ENCODE measurements around the gene PRKD1.

DNA sequence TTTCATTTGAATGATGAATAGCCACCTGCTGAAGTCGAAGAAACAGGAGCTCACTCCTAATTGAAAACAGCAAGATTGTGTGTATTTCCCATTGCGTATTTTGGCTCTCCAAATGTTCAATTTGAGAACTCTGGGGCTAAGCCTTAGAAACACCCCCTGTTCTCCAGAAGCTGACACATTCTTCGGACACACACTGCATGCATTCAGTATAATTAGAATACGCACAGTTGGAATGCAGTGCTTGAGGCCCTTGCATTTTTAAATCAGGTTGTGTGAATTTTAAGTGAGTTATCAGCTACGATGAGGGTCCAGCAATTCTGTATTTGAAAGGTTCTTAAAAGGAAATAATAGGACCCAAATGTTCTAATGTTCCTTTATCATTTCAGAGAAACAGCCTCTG lies 103.8 kb downstream of the PRKD1 start:
- TF ChIP-seq ELF4 (IDR thresholded peaks at IDR 0.05) (no peak), SP1 (IDR thresholded peaks at IDR 0.05) (no peak), SUZ12 (IDR thresholded peaks at IDR 0.05) (no peak), FOXK2 (IDR thresholded peaks at IDR 0.05) (no peak), CTBP1 (IDR thresholded peaks at IDR 0.05; ENCODE audit: borderline replicate concordance) (no peak), FOXM1 (IDR thresholded peaks at IDR 0.05; ENCODE audit: borderline replicate concordance) (no peak), BHLHE40 (IDR thresholded peaks at IDR 0.05; ENCODE audit: borderline replicate concordance) (no peak), NFRKB (IDR thresholded peaks at IDR 0.05) (no peak), TARDBP (IDR thresholded peaks at IDR 0.05) (no peak), FOXA1 (IDR thresholded peaks at IDR 0.05) (no peak)
- TF ChIP-seq, protein P1, sequence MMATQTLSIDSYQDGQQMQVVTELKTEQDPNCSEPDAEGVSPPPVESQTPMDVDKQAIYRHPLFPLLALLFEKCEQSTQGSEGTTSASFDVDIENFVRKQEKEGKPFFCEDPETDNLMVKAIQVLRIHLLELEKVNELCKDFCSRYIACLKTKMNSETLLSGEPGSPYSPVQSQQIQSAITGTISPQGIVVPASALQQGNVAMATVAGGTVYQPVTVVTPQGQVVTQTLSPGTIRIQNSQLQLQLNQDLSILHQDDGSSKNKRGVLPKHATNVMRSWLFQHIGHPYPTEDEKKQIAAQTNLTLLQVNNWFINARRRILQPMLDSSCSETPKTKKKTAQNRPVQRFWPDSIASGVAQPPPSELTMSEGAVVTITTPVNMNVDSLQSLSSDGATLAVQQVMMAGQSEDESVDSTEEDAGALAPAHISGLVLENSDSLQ (IDR thresholded peaks at IDR 0.05): no peak

Measured in HEK293T (cell line).